Measurements from ENCODE around the gene DGAT2. TPM values are rescaled to one million over a fixed set of nuclear protein-coding genes. Genes with fewer than 3 reads are reported as not detected.
A peak's percentile ranks its signal among the peaks of the same experiment; 100 is the strongest.
"Not testable (repeated sequence)": the region's sequence is repeated elsewhere in the genome, so short reads cannot be mapped to it uniquely, and the experiment has no call there.

Gene DGAT2
- total RNA-seq (2014; rRNA removed; shearing (Covaris generic)), result 94.6 and 105 TPM in 2 replicates

DNA sequence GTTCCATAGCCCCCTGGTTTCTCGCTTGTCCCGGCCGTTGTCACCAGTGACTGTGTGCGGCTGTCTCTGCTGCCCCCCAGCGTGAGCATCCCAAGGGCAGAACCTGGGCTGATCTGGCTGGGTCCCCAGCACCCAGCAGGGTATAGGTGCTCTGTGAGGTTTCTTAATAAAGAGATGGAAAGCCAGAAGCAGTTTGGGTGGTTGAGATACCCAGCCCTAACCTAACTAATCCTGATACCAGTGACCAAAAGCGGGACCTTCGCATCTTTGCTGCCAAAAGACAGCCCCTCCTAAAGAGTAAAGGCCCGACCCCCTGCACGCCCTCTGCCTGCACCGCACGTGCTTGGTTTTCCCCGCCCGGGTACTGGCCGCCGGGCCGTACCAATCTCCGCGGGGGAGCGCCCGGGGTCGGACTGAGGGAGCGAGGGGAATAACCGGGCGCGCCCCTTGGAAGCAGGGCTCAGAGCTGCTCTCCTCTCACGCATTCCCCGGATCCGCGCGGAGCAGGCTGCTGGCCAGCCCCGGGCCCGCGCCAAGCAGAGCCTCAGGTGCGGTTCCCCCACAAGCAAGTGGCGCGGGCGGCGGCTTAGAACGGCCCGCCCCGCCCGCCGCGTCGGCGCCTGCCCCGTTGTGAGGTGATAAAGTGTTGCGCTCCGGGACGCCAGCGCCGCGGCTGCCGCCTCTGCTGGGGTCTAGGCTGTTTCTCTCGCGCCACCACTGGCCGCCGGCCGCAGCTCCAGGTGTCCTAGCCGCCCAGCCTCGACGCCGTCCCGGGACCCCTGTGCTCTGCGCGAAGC is at the start of gene DGAT2:
TSS of gene DGAT2 (plus strand) at position 667 of the 797 bp plus-strand sequence. CDS start 214 bp downstream, outside the sequence.
- in situ Hi-C loops (cut with HindIII; ENCODE audit: low sequenced_read_pairs), result no loop called here
- DNase-seq (ENCODE audit: low spot score), result peak; percentile 25

DNA sequence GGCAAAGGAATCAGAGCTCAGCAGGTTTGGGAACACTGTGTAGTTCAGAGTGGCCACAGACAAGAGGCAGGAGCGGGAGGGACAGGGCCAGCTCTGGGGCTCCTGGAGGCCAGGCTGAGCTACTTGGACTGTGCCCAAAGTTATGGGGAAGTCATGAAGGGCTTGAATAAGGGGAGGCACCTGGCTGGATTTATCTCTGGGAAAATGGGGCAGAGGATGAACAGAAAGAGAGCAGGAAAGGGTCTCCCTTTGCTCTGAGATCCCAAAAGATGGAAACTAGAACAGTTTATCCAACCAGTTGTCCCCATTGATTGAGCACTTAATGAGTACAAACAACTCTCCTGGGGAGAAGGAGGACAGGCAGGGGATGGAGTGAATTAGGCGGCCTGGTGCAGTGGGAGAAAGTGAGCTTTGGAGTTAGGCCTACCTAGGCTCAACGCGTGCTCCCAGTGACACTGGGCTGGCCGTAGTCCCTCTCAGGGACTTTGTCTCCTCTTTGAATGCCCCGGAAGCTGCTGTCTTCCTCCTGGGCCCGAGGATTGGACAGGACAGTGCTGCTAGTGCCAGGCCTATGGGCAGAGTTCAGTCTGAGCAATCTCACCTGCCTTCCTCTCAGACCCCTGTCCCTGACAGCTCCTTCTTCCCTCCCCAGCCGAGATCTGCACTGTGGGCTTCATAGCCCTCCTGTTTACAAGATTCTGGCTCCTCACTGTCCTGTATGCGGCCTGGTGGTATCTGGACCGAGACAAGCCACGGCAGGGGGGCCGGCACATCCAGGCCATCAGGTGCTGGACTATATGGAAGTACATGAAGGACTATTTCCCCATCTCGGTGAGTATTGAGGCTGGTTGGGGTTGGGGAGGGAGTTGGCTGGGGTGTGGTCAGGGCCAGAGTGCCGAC is 49.0 kb upstream of the DGAT2 start:
- in situ Hi-C loops (cut with HindIII; ENCODE audit: low sequenced_read_pairs), result no loop called here
- DNase-seq (ENCODE audit: low spot score), result no peak

DNA sequence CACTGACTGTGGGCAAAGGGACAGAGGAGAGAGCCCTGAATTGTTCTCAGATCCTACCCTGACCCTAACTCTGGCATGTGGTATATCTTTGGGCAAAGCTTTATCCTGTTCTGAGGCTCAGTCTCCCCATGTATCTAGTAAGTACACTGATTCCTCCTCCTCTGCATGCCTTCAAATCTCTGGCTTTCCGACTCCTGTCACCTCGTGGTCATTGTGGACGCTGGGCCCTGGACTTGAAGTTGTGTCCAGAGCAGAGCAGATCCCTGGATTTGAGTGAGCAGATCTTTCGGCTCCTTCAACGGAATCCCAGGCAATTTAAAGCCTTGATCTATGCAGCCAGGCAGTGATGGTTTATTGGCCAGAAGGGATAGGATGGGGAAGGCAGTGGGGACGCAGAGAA is 47.9 kb upstream of the DGAT2 start:
- in situ Hi-C loops (cut with HindIII; ENCODE audit: low sequenced_read_pairs), result no loop called here
- no peak for DNase-seq (ENCODE audit: low spot score)

DNA sequence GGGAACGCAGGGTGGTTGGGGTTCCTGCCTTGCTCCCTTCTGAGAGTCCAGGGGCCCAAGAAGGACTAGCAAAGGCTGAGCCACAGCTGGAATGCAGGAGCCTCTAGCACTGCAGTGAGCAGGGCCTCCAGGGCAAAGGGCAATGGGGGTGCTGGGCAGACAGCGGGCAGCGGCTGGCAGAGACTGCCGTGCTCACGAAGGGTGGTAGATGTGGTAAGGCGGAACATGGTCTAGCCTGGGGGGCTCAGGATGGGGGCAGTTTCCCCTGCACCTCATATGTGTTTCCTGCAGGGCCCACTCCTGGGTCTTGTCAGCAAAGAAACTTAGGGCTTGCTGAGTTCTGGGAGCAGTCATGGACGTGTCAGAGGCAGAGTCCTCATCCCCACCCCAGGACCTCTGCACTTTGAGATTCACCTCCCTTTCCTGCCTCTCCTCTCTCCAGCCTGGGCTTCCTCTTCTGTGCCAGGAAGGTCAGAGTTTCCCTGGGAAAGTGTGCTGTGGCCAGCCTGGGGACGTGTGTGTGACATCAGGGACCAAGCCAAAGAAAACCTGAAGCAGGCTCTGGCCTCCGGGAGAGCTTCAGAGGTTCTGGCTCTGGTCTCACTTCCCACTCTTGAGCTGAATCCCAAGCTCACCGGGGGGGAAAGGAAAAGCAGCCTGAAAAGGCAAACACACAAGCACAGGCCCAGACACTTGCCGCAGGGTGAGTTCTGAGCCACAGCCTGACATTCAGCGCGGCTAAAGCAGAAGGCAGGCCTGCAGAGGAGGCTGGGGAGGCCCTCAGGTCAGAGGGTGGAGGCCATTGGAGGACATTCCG is 46.5 kb upstream of the DGAT2 start:
- in situ Hi-C loops (cut with HindIII; ENCODE audit: low sequenced_read_pairs), result no loop called here

DNA sequence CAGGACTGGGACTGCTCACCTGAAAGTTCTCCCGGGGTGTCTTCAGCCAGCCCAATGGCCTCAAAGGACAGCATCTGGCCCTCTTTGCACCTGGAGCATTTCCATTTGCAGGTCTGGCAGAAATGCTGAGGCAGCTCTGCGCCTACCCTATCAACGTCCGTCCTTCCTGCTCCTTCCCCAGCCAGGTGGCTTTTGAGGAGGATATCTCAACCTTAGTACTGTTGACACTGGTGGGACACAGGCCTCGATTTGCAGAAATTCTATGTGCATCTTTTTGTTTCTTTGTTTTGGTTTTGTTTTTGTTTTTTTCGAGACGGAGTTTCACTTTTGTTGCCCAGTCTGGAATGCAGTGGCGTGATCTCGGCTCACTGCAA is 45.9 kb upstream of the DGAT2 start:
- no peak for DNase-seq (ENCODE audit: low spot score)
- in situ Hi-C loops (cut with HindIII; ENCODE audit: low sequenced_read_pairs), result no loop called here

More for the DNA sequence above, 46.5 kb upstream of the DGAT2 start:
- no peak for DNase-seq (ENCODE audit: low spot score)

DNA sequence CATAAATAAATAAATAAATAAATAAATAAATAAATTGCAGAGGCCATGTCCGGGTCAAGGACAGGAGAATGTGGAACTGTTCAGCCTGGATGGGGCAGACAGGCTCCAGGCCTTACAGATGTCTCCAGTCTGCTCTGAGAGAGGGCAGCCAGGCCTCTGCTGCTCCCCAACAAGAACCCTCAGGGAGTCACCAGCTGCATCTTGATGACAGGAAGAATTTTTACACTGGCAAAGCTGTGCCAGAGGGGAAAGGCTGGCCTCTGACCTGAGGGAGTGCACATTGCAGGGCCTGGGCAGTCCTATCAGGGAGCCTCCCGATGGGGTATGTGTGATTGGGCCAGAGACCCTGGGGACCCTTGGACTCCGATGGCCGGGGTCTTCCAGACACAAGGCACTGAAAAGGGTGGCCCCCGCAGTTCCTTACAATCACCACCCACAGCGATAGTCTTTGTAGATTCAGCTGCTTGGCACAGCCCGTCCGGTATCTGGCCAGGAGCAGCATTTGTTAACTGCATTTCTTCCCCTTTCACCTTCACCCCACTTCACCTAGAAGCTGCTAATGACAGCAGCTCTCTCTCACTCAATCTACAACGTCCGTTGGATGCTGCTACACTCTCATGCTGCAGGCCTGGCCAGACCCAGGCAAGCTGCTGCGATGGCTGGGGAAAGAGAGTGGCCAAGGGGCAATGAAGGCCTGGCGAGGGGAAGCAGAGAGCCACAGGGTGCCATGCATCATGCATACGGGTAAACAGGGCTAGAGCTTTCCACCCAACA is 42.8 kb upstream of the DGAT2 start:
- in situ Hi-C loops (cut with HindIII; ENCODE audit: low sequenced_read_pairs), result no loop called here
- no peak for DNase-seq (ENCODE audit: low spot score)

- in situ Hi-C loops (cut with HindIII; ENCODE audit: low sequenced_read_pairs), result no loop called here
- DNase-seq (ENCODE audit: low spot score), result no peak
These were observed 39.6 kb upstream of the DGAT2 start for GRCh38 chr11:75728992-75729391.

- in situ Hi-C loops (cut with HindIII; ENCODE audit: low sequenced_read_pairs), result no loop called here
- DNase-seq (ENCODE audit: low spot score), result no peak
These were observed 37.5 kb upstream of the DGAT2 start for GRCh38 chr11:75731095-75731494.

GRCh38 chr11:75733071-75733430 is 35.5 kb upstream of the DGAT2 start:
- no peak for DNase-seq (ENCODE audit: low spot score)
- in situ Hi-C loops (cut with HindIII; ENCODE audit: low sequenced_read_pairs), result no loop called here

GRCh38 chr11:75733431-75734107 is 35.0 kb upstream of the DGAT2 start:
- in situ Hi-C loops (cut with HindIII; ENCODE audit: low sequenced_read_pairs), result no loop called here
- DNase-seq (ENCODE audit: low spot score), result peak; percentile 5

DNA sequence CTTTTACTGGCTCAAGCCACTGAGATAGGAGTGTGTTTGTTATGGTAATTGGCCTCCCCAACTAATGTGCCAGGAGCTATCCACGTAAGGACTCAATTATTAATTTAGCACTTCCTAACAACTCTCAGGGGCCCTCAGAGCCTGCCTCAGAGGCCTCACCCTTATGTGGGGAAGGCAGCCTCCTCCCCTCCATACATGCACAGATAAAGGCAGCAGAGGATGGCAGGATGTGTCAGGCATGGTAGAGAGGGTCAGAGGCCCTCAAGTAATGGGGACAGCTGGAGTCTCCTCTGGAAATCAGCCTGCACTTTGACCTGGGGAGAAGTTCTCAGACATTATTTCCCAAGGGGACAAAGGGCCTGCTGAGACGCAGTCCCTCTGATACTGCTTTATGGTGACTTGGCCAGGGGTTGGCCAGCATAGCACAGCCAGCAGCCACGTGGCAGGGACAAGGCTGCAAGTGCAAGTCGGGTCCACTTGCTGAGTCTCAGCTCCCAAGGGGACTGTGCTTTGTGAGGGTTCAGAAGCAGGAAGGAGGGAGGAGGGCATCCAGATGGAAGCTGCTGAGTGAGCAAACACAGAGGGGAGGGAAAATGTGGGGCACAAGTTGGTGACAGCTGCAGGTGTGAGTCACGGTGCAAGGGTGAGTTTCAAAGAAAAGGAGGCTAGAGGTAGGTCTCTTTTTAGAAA is 33.9 kb upstream of the DGAT2 start:
- in situ Hi-C loops (cut with HindIII; ENCODE audit: low sequenced_read_pairs), result no loop called here
- DNase-seq (ENCODE audit: low spot score), result no peak

- DNase-seq (ENCODE audit: low spot score), result no peak
- in situ Hi-C loops (cut with HindIII; ENCODE audit: low sequenced_read_pairs), result no loop called here
These were observed 33.3 kb upstream of the DGAT2 start for GRCh38 chr11:75735181-75735845.

DNA sequence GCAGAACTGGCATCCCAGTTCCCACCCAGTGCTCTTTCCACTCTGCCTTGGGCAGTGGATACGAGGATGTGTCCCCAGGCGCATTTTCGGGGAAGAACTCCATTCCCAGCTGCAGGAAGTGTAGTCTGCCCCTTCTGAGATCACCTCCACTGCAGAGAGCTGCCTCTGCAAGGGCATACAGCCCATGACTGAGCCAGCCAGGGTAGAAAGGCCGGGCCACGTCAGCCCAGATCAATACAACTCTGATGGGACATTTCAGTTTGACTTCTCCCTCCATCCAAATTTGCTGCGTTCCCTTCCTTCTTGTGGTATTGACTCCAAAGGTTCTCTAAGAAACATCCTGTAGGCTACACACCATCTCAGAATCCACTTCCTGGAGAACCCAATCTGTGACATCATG is 31.3 kb upstream of the DGAT2 start:
- in situ Hi-C loops (cut with HindIII; ENCODE audit: low sequenced_read_pairs), result no loop called here
- no peak for DNase-seq (ENCODE audit: low spot score)

DNA sequence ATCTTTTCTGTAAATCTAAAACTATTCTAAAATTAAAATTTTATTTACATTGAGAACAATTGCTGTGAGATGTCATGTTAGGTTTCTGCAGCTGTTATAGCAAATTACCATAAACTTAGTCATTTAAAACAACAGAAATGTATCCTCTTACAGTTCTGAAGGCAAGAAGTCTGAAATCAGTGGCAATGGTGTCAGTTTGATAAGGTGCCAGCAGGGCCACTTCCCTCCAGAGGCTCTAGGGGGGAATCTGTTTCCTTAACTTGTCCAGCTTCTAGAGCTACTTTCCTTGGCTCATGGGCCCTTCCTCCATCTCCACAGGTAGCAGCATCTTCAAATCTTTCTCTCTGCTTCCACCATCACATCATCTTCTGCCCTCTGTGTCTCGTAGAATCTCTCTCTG is 27.9 kb upstream of the DGAT2 start:
- in situ Hi-C loops (cut with HindIII; ENCODE audit: low sequenced_read_pairs), result no loop called here
- DNase-seq (ENCODE audit: low spot score), result no peak

GRCh38 chr11:75743159-75743558 is 25.4 kb upstream of the DGAT2 start:
- in situ Hi-C loops (cut with HindIII; ENCODE audit: low sequenced_read_pairs); DNase-seq (ENCODE audit: low spot score): not testable (repeated sequence)

DNA sequence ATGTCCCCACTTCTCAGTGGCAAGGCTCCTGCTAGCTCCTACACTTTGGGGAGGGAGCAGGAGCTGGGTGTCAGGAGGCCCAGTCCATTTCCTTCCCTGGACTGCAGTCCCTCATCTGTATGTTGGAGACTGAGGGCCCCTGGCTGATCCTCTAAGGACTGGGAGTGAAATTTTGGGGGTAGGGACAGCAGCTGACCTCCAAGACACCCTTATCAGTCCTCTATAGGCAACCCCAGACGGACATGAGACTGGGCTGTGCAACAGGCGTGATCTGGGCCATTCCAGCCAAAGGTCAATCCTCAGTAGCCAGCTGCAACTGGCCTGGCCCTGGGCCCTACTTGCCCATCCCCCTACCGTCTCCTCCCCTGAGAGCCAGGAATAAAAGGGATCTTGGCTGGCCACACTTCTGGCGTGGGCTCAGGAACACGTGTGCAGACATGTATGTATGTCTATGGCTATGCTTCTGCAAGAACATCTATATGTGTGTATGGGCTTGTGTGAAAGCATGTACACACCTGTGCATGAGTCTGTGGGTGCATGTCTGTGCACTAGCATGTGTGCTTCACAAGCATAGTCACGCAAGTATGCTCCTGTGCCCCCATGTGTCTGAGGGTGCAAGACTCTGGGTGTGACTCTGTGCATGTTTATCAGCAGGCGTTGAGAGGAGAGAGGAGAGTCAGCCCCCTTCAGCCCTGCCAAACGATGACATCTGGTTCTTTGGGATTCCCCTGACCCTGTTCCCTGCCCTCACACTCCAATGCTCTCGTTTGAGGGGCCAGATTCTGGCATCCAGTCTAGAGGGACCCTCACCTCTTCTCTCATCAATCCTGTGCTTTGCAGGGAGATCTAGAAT is 24.6 kb upstream of the DGAT2 start:
- in situ Hi-C loops (cut with HindIII; ENCODE audit: low sequenced_read_pairs), result no loop called here

More for the DNA sequence above, 24.6 kb upstream of the DGAT2 start:
- no peak for DNase-seq (ENCODE audit: low spot score)

Data from G401 (cell line).